Astrocyte (in vitro differentiated cells and primary cell): ENCODE results near the gene ERBB2.

Source experiments
- EZH2 ChIP-seq: IDR thresholded peaks from 2 replicates; pipeline ENCODE4 v1.6.1; 2012; ENCODE audit warnings: mild to moderate bottlenecking, low read length, inconsistent platforms; ENCODE audit not compliant: insufficient read depth
- TF ChIP-seq, protein P1 (sequence below): IDR thresholded peaks from 2 replicates; pipeline ENCODE4 v1.5.1; 2011; ENCODE audit warnings: low read depth, mild to moderate bottlenecking, inconsistent platforms, low read length, moderate library complexity; ENCODE audit not compliant: insufficient read depth

DNA sequence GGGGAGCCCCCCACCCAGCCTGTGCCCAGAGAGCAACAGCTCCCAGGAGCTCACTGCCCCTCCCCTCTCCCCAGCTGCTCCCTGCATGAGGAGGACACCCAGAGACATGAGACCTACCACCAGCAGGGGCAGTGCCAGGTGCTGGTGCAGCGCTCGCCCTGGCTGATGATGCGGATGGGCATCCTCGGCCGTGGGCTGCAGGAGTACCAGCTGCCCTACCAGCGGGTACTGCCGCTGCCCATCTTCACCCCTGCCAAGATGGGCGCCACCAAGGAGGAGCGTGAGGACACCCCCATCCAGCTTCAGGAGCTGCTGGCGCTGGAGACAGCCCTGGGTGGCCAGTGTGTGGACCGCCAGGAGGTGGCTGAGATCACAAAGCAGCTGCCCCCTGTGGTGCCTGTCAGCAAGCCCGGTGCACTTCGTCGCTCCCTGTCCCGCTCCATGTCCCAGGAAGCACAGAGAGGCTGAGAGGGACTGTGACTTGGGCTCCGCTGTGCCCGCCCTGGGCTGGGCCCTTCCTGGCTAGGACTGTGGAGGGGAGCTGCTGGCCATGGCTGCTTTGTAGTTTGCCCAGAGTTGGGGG is 34.1 kb upstream of the ERBB2 start:
- TF ChIP-seq, protein P1, sequence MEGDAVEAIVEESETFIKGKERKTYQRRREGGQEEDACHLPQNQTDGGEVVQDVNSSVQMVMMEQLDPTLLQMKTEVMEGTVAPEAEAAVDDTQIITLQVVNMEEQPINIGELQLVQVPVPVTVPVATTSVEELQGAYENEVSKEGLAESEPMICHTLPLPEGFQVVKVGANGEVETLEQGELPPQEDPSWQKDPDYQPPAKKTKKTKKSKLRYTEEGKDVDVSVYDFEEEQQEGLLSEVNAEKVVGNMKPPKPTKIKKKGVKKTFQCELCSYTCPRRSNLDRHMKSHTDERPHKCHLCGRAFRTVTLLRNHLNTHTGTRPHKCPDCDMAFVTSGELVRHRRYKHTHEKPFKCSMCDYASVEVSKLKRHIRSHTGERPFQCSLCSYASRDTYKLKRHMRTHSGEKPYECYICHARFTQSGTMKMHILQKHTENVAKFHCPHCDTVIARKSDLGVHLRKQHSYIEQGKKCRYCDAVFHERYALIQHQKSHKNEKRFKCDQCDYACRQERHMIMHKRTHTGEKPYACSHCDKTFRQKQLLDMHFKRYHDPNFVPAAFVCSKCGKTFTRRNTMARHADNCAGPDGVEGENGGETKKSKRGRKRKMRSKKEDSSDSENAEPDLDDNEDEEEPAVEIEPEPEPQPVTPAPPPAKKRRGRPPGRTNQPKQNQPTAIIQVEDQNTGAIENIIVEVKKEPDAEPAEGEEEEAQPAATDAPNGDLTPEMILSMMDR: no peak
- peak; percentile 25 for TF ChIP-seq EZH2
